GM12878 (cell line): ENCODE results near the gene SSR1.

Experiments used
- REST ChIP-seq: IDR thresholded peaks from 2 replicates; pipeline ENCODE4 v1.6.1; 2012; ENCODE audit warnings: mild to moderate bottlenecking, low read depth, low read length
- ZNF274 ChIP-seq: IDR thresholded peaks from one replicate; pipeline ENCODE4 v1.8.0; 2011; ENCODE audit not compliant: insufficient read length, insufficient read depth
- TF ChIP-seq, protein P1 (sequence below), 3 experiments: IDR thresholded peaks in 2 of 3; conservative IDR thresholded peaks in 1 of 3; 2 replicates each; pipeline ENCODE4 v1.5.1; 2011; ENCODE audit warnings: low read depth in 3 of 3, low read length in 3 of 3, mild to moderate bottlenecking in 3 of 3, control low read depth in 2 of 3, moderate library complexity in 2 of 3, inconsistent platforms in 1 of 3, mixed read lengths in 1 of 3; ENCODE audit not compliant: control insufficient read depth in 2 of 3, insufficient read depth in 1 of 3; ENCODE audit errors: extremely low read depth in 1 of 3

- TF ChIP-seq ZNF274 (no peak), REST (no peak)
- TF ChIP-seq, protein P1, sequence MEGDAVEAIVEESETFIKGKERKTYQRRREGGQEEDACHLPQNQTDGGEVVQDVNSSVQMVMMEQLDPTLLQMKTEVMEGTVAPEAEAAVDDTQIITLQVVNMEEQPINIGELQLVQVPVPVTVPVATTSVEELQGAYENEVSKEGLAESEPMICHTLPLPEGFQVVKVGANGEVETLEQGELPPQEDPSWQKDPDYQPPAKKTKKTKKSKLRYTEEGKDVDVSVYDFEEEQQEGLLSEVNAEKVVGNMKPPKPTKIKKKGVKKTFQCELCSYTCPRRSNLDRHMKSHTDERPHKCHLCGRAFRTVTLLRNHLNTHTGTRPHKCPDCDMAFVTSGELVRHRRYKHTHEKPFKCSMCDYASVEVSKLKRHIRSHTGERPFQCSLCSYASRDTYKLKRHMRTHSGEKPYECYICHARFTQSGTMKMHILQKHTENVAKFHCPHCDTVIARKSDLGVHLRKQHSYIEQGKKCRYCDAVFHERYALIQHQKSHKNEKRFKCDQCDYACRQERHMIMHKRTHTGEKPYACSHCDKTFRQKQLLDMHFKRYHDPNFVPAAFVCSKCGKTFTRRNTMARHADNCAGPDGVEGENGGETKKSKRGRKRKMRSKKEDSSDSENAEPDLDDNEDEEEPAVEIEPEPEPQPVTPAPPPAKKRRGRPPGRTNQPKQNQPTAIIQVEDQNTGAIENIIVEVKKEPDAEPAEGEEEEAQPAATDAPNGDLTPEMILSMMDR (IDR thresholded peaks at IDR 0.05 in 2 of 3, conservative IDR thresholded peaks at IDR 0.05 in 1 of 3; ENCODE audit: control insufficient read depth in 2 of 3, extremely low read depth in 1 of 3, insufficient read depth in 1 of 3, low read depth in 3 of 3, low read length in 3 of 3): no peak
These were observed 14.9 kb downstream of the SSR1 start for GRCh38 chr6:7298113-7298512.
